SU-DHL-6 (cell line): ENCODE results near the gene SLC12A7.

Experiments used
- H2AFZ ChIP-seq: fragments of 200-600 bp; sonication (generic); 2 replicates; pipeline ENCODE4 v1.6.1; 2014; ENCODE audit warnings: low read depth, mild to moderate bottlenecking, moderate library complexity, mixed read lengths, antibody characterized with exemption, low read length; ENCODE audit not compliant: severe bottlenecking
- H3F3A ChIP-seq: fragments of 200-600 bp; shearing (Covaris generic); 2 replicates; pipeline ENCODE4 v1.6.0; 2016; ENCODE audit warnings: antibody characterized with exemption, mild to moderate bottlenecking; ENCODE audit not compliant: insufficient read depth
- H3K27ac ChIP-seq: fragments of 200-600 bp; sonication (generic); 2 replicates; pipeline ENCODE4 v1.5.1; 2016; ENCODE audit warnings: low read depth, mild to moderate bottlenecking, low read length, moderate library complexity, mixed read lengths
- H3K27me3 ChIP-seq: fragments of 200-600 bp; sonication (generic), shearing (Covaris generic); 2 replicates; pipeline ENCODE4 v1.6.0; 2014; ENCODE audit warnings: mild to moderate bottlenecking, low read length
- H3K36me3 ChIP-seq: fragments of 200-600 bp; sonication (generic); 2 replicates; pipeline ENCODE4 v1.6.1; 2014; ENCODE audit warnings: mild to moderate bottlenecking, low read length, mixed read lengths
- H3K4me2 ChIP-seq: fragments of 300-600, 200-600 bp; shearing (Covaris generic), sonication (generic); 2 replicates; pipeline ENCODE4 v1.6.0; 2014; ENCODE audit warnings: low read length, low read depth, mild to moderate bottlenecking; ENCODE audit not compliant: poor library complexity, severe bottlenecking
- H3K4me3 ChIP-seq: fragments of 200-600 bp; sonication (generic); 2 replicates; pipeline ENCODE4 v1.5.1; 2014; ENCODE audit warnings: antibody characterized with exemption, low read length, mild to moderate bottlenecking, mixed read lengths; ENCODE audit not compliant: insufficient read depth, poor library complexity, severe bottlenecking
- H3K79me2 ChIP-seq: fragments of 200-600 bp; sonication (generic); 2 replicates; pipeline ENCODE4 v1.6.1; 2014; ENCODE audit warnings: mild to moderate bottlenecking, low read length, moderate library complexity; ENCODE audit not compliant: insufficient read depth
- H3K9ac ChIP-seq: fragments of 200-600 bp; sonication (generic); 2 replicates; pipeline ENCODE4 v1.7.0; 2014; ENCODE audit warnings: mild to moderate bottlenecking, low read length
- H3K9me2 ChIP-seq: fragments of 200-600 bp; sonication (generic); replicated peaks from 2 replicates; pipeline ENCODE4 v1.6.1; 2014; ENCODE audit warnings: low read length; ENCODE audit not compliant: insufficient read depth
- H3K9me3 ChIP-seq: fragments of 200-600 bp; sonication (generic); 2 replicates; pipeline ENCODE4 v1.6.1; 2014; ENCODE audit warnings: low read length, mixed read lengths; ENCODE audit not compliant: insufficient read depth
- H4K20me1 ChIP-seq: fragments of 200-600 bp; sonication (generic); 2 replicates; pipeline ENCODE4 v1.6.1; 2014; ENCODE audit warnings: low read depth, mild to moderate bottlenecking, antibody characterized with exemption, low read length, moderate library complexity, mixed read lengths
- CTCF ChIP-seq: fragments of 200-600 bp; sonication (generic); IDR thresholded peaks from one replicate; pipeline ENCODE4 v1.5.1; 2017; ENCODE audit warnings: antibody characterized with exemption, mild to moderate bottlenecking, low read length, moderate library complexity; ENCODE audit not compliant: insufficient read depth, poor library complexity, severe bottlenecking
- EZH2phosphoT487 ChIP-seq: fragments of 200-600 bp; sonication (generic), shearing (Covaris generic); conservative IDR thresholded peaks from 2 replicates; pipeline ENCODE4 v1.6.1; 2018; ENCODE audit warnings: mild to moderate bottlenecking, antibody characterized with exemption, low read length, moderate library complexity, mixed read lengths

The SLC12A7 gene

GRCh38 chr5:1076406-1076805, 35.5 kb downstream of the SLC12A7 start:
- Histone ChIP-seq H3K9me2 (no peaks in the 10 kb centered on the region), H3K4me3 (no peak overlapping the region), H3K4me2 (no peak overlapping the region), H3K36me3 (no peaks in the 10 kb centered on the region), H3K9me3 (no peaks in the 10 kb centered on the region), H3K27ac (no peak overlapping the region), H3F3A (no peaks in the 10 kb centered on the region), H2AFZ (no peak overlapping the region), H3K79me2 (no peaks in the 10 kb centered on the region), H4K20me1 (no peaks in the 10 kb centered on the region), H3K27me3 (no peaks in the 10 kb centered on the region), H3K9ac (no peak overlapping the region)
- TF ChIP-seq CTCF (no peak), EZH2phosphoT487 (no peak)

DNA sequence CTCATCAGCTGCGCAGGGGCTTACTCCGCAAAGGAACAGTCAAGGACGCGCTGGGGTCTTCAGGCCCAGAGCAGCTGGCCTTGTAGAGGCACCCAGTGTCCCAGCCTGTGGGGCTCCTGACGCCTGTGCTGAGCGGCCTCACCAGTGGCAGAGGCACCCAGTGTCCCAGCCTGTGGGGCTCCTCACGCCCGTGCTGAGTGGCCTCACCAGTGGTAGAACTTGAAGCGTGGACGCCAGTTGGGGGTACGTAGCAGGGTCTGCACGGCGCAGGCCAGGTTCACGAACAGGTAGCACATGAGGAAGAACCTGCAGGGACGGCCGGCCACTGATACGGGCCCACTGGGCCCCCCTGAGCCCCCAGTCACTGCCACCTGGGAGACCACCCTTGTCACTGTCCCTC, 35.9 kb downstream of the SLC12A7 start:
- Histone ChIP-seq H3K9me3 (no peaks in the 10 kb centered on the region), H3K4me2 (no peak overlapping the region), H3K4me3 (no peak overlapping the region), H3K36me3 (no peaks in the 10 kb centered on the region), H3F3A (no peaks in the 10 kb centered on the region), H2AFZ (no peak overlapping the region), H3K9me2 (no peaks in the 10 kb centered on the region), H3K9ac (no peak overlapping the region), H4K20me1 (no peaks in the 10 kb centered on the region), H3K27me3 (no peaks in the 10 kb centered on the region), H3K27ac (no peak overlapping the region), H3K79me2 (no peaks in the 10 kb centered on the region)
- TF ChIP-seq EZH2phosphoT487 (no peak), CTCF (no peak)

DNA sequence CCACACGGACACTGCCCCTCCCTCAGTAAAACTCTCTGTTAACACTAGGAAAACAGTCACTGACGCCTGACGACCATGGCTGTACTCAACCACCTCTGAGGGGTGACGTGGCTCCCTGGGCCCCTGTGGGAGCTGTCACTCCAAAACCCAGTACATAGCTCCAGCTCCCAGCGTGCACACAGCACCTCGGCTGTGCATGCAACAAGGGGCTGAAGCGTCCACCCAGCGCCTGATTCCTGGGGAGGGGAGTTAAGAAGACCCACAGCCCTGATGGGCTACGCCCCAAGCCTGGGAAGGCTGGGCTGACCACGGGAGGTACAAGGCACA, 36.3 kb downstream of the SLC12A7 start:
- Histone ChIP-seq H3K4me2 (no peak overlapping the region), H3K36me3 (no peaks in the 10 kb centered on the region), H2AFZ (no peak overlapping the region), H3K27ac (no peak overlapping the region), H3K4me3 (no peak overlapping the region), H3K9ac (no peak overlapping the region), H4K20me1 (no peaks in the 10 kb centered on the region), H3K9me3 (no peaks in the 10 kb centered on the region), H3K27me3 (no peaks in the 10 kb centered on the region), H3F3A (no peaks in the 10 kb centered on the region), H3K9me2 (no peaks in the 10 kb centered on the region), H3K79me2 (no peaks in the 10 kb centered on the region)
- TF ChIP-seq EZH2phosphoT487: no peak
- TF ChIP-seq CTCF: no peak
